ENCODE measurements around the gene C16orf74. TPM values are rescaled to one million over a fixed set of nuclear protein-coding genes. Genes with fewer than 3 reads are reported as not detected.

C16orf74 gene
- total and polyA plus RNA-seq, 2 experiments from 2014 or later, result 5.3 to 7.8 TPM

DNA sequence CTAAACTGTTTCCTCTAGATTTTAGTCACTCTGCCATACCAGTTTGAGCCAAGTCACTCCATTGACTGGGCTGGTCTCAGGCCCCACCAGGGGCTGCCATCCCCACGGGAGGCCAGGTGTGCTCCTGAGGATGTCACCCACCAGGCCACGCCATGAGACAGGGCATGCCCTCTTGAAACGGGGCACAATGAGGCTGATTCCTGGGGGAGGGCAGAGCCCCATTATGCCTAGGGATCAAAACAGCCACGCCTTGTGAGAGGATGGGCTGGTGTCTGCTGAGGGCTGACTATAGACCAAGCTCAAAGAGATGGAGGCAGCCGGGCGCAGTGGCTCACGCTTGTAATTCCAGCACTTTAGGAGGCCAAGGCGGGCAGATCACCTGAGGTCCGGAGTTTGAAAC lies 83.6 kb downstream of the C16orf74 start:
- 96% methylated on average over 9 of the region's 9 CpGs for WGBS (ENCODE audit: low lambda C conversion rate, missing lambda C conversion rate)
- no peaks in the 10 kb centered on the region for H3K36me3 ChIP-seq (replicated peaks; ENCODE audit: insufficient read depth, low read depth)

DNA sequence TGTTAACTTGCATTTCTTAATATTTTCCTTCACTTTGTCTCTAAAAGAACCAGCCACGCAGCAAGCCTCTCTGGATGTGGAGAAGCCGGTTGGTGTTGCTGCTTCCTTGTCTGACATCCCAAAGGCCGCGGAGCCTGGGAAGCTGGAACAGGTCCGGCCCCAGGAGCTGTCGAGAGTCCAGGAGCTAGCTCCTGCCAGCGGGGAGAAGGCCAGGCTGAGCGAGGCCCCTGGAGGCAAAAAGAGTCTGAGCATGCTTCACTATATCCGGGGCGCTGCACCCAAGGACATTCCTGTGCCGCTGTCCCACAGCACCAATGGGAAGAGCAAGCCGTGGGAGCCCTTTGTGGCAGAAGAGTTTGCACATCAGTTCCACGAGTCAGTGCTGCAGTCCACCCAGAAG lies 85.0 kb downstream of the C16orf74 start:
- H3K9me3 ChIP-seq (ENCODE audit: low read depth), result no peaks in the 10 kb centered on the region
- no peak for TF ChIP-seq EZH2 (IDR thresholded peaks at IDR 0.05; ENCODE audit: borderline replicate concordance)
- TF ChIP-seq, protein P1, sequence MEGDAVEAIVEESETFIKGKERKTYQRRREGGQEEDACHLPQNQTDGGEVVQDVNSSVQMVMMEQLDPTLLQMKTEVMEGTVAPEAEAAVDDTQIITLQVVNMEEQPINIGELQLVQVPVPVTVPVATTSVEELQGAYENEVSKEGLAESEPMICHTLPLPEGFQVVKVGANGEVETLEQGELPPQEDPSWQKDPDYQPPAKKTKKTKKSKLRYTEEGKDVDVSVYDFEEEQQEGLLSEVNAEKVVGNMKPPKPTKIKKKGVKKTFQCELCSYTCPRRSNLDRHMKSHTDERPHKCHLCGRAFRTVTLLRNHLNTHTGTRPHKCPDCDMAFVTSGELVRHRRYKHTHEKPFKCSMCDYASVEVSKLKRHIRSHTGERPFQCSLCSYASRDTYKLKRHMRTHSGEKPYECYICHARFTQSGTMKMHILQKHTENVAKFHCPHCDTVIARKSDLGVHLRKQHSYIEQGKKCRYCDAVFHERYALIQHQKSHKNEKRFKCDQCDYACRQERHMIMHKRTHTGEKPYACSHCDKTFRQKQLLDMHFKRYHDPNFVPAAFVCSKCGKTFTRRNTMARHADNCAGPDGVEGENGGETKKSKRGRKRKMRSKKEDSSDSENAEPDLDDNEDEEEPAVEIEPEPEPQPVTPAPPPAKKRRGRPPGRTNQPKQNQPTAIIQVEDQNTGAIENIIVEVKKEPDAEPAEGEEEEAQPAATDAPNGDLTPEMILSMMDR (IDR thresholded peaks at IDR 0.05; ENCODE audit: poor library complexity), result no peak
- TF ChIP-seq EZH2phosphoT487 (IDR thresholded peaks at IDR 0.05; ENCODE audit: low read depth, severe bottlenecking, unreplicated experiment), result no peak
- H3K36me3 ChIP-seq (replicated peaks; ENCODE audit: insufficient read depth, low read depth), result no peaks in the 10 kb centered on the region
- no peak overlapping the region for H3K4me2 ChIP-seq
- peaks cover 6% of the 10 kb centered on the region for H4K20me1 ChIP-seq (ENCODE audit: insufficient read depth, poor library complexity, severe bottlenecking)
- H3K9me2 ChIP-seq (replicated peaks; ENCODE audit: insufficient read depth), result no peaks in the 10 kb centered on the region
- H3K4me3 ChIP-seq, result no peak overlapping the region
- no peak for DNase-seq (ENCODE audit: low spot score)
- H3K79me2 ChIP-seq, result no peaks in the 10 kb centered on the region
- H2AFZ ChIP-seq, result no peak overlapping the region
- no peaks in the 10 kb centered on the region for H3K4me1 ChIP-seq (ENCODE audit: insufficient read depth)
- no peaks in the 10 kb centered on the region for H3K27me3 ChIP-seq
- 97% methylated on average over 13 of the region's 13 CpGs for WGBS (ENCODE audit: low lambda C conversion rate, missing lambda C conversion rate)
- no peak overlapping the region for H3K27ac ChIP-seq

More for the DNA sequence above, 83.6 kb downstream of the C16orf74 start:
- Histone ChIP-seq H3K4me3 (no peak overlapping the region), H3K9me2 (replicated peaks; ENCODE audit: insufficient read depth) (no peaks in the 10 kb centered on the region), H3K79me2 (no peaks in the 10 kb centered on the region), H3K27me3 (no peaks in the 10 kb centered on the region), H4K20me1 (ENCODE audit: insufficient read depth, poor library complexity, severe bottlenecking) (no peaks in the 10 kb centered on the region), H2AFZ (no peak overlapping the region), H3K4me1 (ENCODE audit: insufficient read depth) (no peaks in the 10 kb centered on the region), H3K9me3 (ENCODE audit: low read depth) (no peaks in the 10 kb centered on the region), H3K4me2 (no peak overlapping the region), H3K27ac (no peak overlapping the region)
- DNase-seq (ENCODE audit: low spot score), result no peak
- TF ChIP-seq, protein P1 (IDR thresholded peaks at IDR 0.05; ENCODE audit: poor library complexity), result no peak
- TF ChIP-seq EZH2 (IDR thresholded peaks at IDR 0.05; ENCODE audit: borderline replicate concordance) (no peak), EZH2phosphoT487 (IDR thresholded peaks at IDR 0.05; ENCODE audit: low read depth, severe bottlenecking, unreplicated experiment) (no peak)

DNA sequence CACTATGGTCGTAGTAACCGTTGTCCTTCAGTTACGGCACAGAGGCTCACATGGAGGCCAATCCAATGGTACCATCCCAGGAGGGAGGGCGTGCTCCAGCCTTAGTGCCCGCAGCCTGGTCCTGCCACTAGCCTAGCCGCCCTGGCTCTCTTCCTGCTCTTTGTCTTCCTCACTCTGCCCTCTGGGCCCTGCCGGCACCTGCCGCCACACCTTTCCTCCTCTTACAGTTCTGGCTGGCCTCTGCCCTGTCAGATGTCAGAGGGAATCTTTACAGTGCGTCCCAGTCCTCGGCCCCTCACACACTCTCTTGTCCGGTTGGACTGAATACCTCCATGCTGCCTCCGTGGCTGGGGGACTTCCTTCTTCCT lies 85.5 kb downstream of the C16orf74 start:
- WGBS (ENCODE audit: low lambda C conversion rate, missing lambda C conversion rate), result 96% methylated on average over 12 of the region's 12 CpGs
- Histone ChIP-seq H3K27ac (no peak overlapping the region), H3K9me2 (replicated peaks; ENCODE audit: insufficient read depth) (no peaks in the 10 kb centered on the region), H3K4me2 (no peak overlapping the region), H3K4me1 (ENCODE audit: insufficient read depth) (no peaks in the 10 kb centered on the region), H3K9me3 (ENCODE audit: low read depth) (no peaks in the 10 kb centered on the region), H4K20me1 (ENCODE audit: insufficient read depth, poor library complexity, severe bottlenecking) (peaks cover 6% of the 10 kb centered on the region), H3K4me3 (no peak overlapping the region), H2AFZ (no peak overlapping the region), H3K36me3 (replicated peaks; ENCODE audit: insufficient read depth, low read depth) (no peaks in the 10 kb centered on the region), H3K27me3 (no peaks in the 10 kb centered on the region), H3K79me2 (no peaks in the 10 kb centered on the region)
- TF ChIP-seq EZH2 (IDR thresholded peaks at IDR 0.05; ENCODE audit: borderline replicate concordance) (no peak), EZH2phosphoT487 (IDR thresholded peaks at IDR 0.05; ENCODE audit: low read depth, severe bottlenecking, unreplicated experiment) (no peak)
- TF ChIP-seq, protein P1 (IDR thresholded peaks at IDR 0.05; ENCODE audit: poor library complexity), result no peak
- DNase-seq (ENCODE audit: low spot score), result no peak
